Keratinocyte (primary cell): ENCODE data around the gene RBMXL3.

Experiments
- CTCF ChIP-seq, 3 experiments: IDR thresholded peaks in 1 of 3; conservative IDR thresholded peaks in 1 of 3; optimal IDR thresholded peaks in 1 of 3; 2 replicates in 2 of 3; 3 replicates in 1 of 3; pipeline versions ENCODE3 to v1.5.1; 2011; ENCODE audit warnings: low read length in 3 of 3, mild to moderate bottlenecking in 3 of 3, moderate library complexity in 2 of 3, control low read depth in 1 of 3, inconsistent platforms in 1 of 3; ENCODE audit not compliant: insufficient read depth in 2 of 3; ENCODE audit errors: extremely low read depth in 1 of 3
- EZH2 ChIP-seq: IDR thresholded peaks from one replicate; pipeline ENCODE4 v1.6.1; 2012; ENCODE audit warnings: inconsistent platforms, mild to moderate bottlenecking, low read length, moderate library complexity

GRCh38 chrX:115214605-115215004, 25.4 kb downstream of the RBMXL3 start:
- TF ChIP-seq CTCF (optimal IDR thresholded peaks at IDR 0.05 in 1 of 3, IDR thresholded peaks at IDR 0.05 in 1 of 3, conservative IDR thresholded peaks at IDR 0.05 in 1 of 3; ENCODE audit: extremely low read depth in 1 of 3, insufficient read depth in 2 of 3, low read length in 3 of 3) = no peak
- TF ChIP-seq EZH2 = no peak
